Epithelial cell of prostate (primary cell): ENCODE results near the gene SLC22A24.
"Not testable (repeated sequence)": the region's sequence is repeated elsewhere in the genome, so short reads cannot be mapped to it uniquely, and the experiment has no call there.

ENCODE experiments used
- DNase-seq: peaks from one replicate; pipeline ENCODE4 v3.0.0-alpha.2; 2011; ENCODE audit warnings: low read depth, low spot score
- H3K27ac ChIP-seq: fragments of 450-650 bp; 2 replicates; pipeline ENCODE4 v1.5.1; 2017; ENCODE audit warnings: mild to moderate bottlenecking

The SLC22A24 gene

GRCh38 chr11:63144121-63144520 lies at the start of gene SLC22A24:
TSS of gene SLC22A24 (minus strand) at chr11:63144221. CDS start at chr11:63143779, 442 bp downstream.
- H3K27ac ChIP-seq: no peak within 1 kb of the TSS
- DNase-seq: no peak

- no peak overlapping the region for H3K27ac ChIP-seq
- no peak for DNase-seq
Measured at GRCh38 chr11:63180536-63180935, 36.5 kb upstream of the SLC22A24 start.

GRCh38 chr11:63179432-63180041 lies 35.5 kb upstream of the SLC22A24 start:
- DNase-seq: no peak
- no peak overlapping the region for H3K27ac ChIP-seq

GRCh38 chr11:63177872-63178271 lies 33.9 kb upstream of the SLC22A24 start:
- H3K27ac ChIP-seq: no peak overlapping the region
- no peak for DNase-seq

- H3K27ac ChIP-seq: no peak overlapping the region
- no peak for DNase-seq
Measured at GRCh38 chr11:63165706-63166310, 21.8 kb upstream of the SLC22A24 start.

- no peak for DNase-seq
Measured at GRCh38 chr11:63155794-63156193, 11.8 kb upstream of the SLC22A24 start.

GRCh38 chr11:63146581-63146980 lies 2.6 kb upstream of the SLC22A24 start:
- H3K27ac ChIP-seq: no peak overlapping the region
- DNase-seq: no peak

More at GRCh38 chr11:63155794-63156193, 11.8 kb upstream of the SLC22A24 start:
- H3K27ac ChIP-seq: no peak overlapping the region

GRCh38 chr11:63142459-63142858 lies 1.6 kb downstream of the SLC22A24 start:
- DNase-seq: no peak
- no peak overlapping the region for H3K27ac ChIP-seq

- no peak for DNase-seq
Measured at GRCh38 chr11:63132985-63133775, 10.8 kb downstream of the SLC22A24 start.

GRCh38 chr11:63099555-63099954 lies 44.5 kb downstream of the SLC22A24 start:
- H3K27ac ChIP-seq: no peak overlapping the region
- DNase-seq: no peak

More at GRCh38 chr11:63132985-63133775, 10.8 kb downstream of the SLC22A24 start:
- H3K27ac ChIP-seq: no peak overlapping the region

GRCh38 chr11:63080682-63081081 lies 63.3 kb downstream of the SLC22A24 start:
- DNase-seq: no peak
- H3K27ac ChIP-seq: no peak overlapping the region

GRCh38 chr11:63046203-63046602 lies 97.8 kb downstream of the SLC22A24 start:
- not testable (repeated sequence) for H3K27ac ChIP-seq

GRCh38 chr11:63042596-63042995 lies 101.4 kb downstream of the SLC22A24 start:
- no peak for DNase-seq
- H3K27ac ChIP-seq: no peak overlapping the region

More at GRCh38 chr11:63046203-63046602, 97.8 kb downstream of the SLC22A24 start:
- not testable (repeated sequence) for DNase-seq

GRCh38 chr11:63032457-63032856 lies 111.6 kb downstream of the SLC22A24 start:
- DNase-seq: no peak
- H3K27ac ChIP-seq: no peak overlapping the region
